DOHH2 (cell line): ENCODE measurements around the gene PICALM.

ENCODE experiments used
- H3F3A ChIP-seq: fragments of 200-600 bp; sonication (generic), shearing (Covaris generic); 2 replicates; pipeline ENCODE4 v1.6.0; 2016; ENCODE audit warnings: antibody characterized with exemption, mild to moderate bottlenecking; ENCODE audit not compliant: control insufficient read depth, insufficient read depth
- H3K27ac ChIP-seq: fragments of 200-600 bp; sonication (generic); 2 replicates; pipeline ENCODE4 v1.5.1; 2014; ENCODE audit warnings: low read depth, mild to moderate bottlenecking, low read length, moderate library complexity
- H3K27me3 ChIP-seq: fragments of 200-600 bp; sonication (generic); 2 replicates; pipeline ENCODE4 v1.6.1; 2014; ENCODE audit warnings: mild to moderate bottlenecking, low read length, mixed read lengths; ENCODE audit not compliant: control insufficient read depth
- H3K36me3 ChIP-seq: fragments of 200-600 bp; sonication (generic); 2 replicates; pipeline ENCODE4 v1.6.1; 2014; ENCODE audit warnings: mild to moderate bottlenecking, low read length, moderate library complexity, mixed read lengths; ENCODE audit not compliant: control insufficient read depth
- H3K4me1 ChIP-seq: fragments of 200-600 bp; sonication (generic); 2 replicates; pipeline ENCODE4 v1.6.1; 2014; ENCODE audit warnings: mild to moderate bottlenecking, low read length, mixed read lengths; ENCODE audit not compliant: control insufficient read depth
- H3K4me2 ChIP-seq: fragments of 200-600 bp; sonication (generic); 2 replicates; pipeline ENCODE4 v1.6.0; 2014; ENCODE audit warnings: mild to moderate bottlenecking, low read length, moderate library complexity
- H3K4me3 ChIP-seq: fragments of 200-600 bp; sonication (generic); 2 replicates; pipeline ENCODE4 v1.5.1; 2014; ENCODE audit warnings: mild to moderate bottlenecking, low read length, mixed read lengths
- H3K79me2 ChIP-seq: fragments of 200-600 bp; sonication (generic); 2 replicates; pipeline ENCODE4 v1.6.1; 2014; ENCODE audit warnings: mild to moderate bottlenecking, low read length, mixed read lengths; ENCODE audit not compliant: control insufficient read depth
- H3K9me2 ChIP-seq: fragments of 200-600 bp; sonication (generic); replicated peaks from 2 replicates; pipeline ENCODE4 v1.6.1; 2014; ENCODE audit warnings: mild to moderate bottlenecking, low read length, mixed read lengths; ENCODE audit not compliant: control insufficient read depth
- H3K9me3 ChIP-seq: fragments of 200-600 bp; sonication (generic); 2 replicates; pipeline ENCODE4 v1.6.1; 2014; ENCODE audit warnings: antibody characterized with exemption, low read length, mixed read lengths; ENCODE audit not compliant: control insufficient read depth, insufficient read depth
- H4K20me1 ChIP-seq: fragments of 200-600 bp; sonication (generic); 2 replicates; pipeline ENCODE4 v1.6.0; 2014; ENCODE audit warnings: low read depth, mild to moderate bottlenecking, antibody characterized with exemption, low read length, moderate library complexity; ENCODE audit not compliant: control insufficient read depth, insufficient read depth
- EZH2phosphoT487 ChIP-seq: fragments of 200-600 bp; sonication (generic); IDR thresholded peaks from 2 replicates; pipeline ENCODE4 v1.6.1; 2017; ENCODE audit warnings: borderline replicate concordance, mild to moderate bottlenecking, antibody characterized with exemption, low read length, moderate library complexity, mixed read lengths
- TF ChIP-seq, protein P1 (sequence below): fragments of 200-600 bp; sonication (generic); IDR thresholded peaks from one replicate; pipeline ENCODE4 v1.5.1; 2014; ENCODE audit warnings: antibody characterized with exemption, mild to moderate bottlenecking, low read depth, low read length; ENCODE audit not compliant: poor library complexity, severe bottlenecking

PICALM gene

GRCh38 chr11:86043765-86044503 lies 24.9 kb downstream of the PICALM start:
- Histone ChIP-seq H3K36me3 (peaks cover 4% of the 10 kb centered on the region; the same call in 1 of the 2 replicates), H3K4me3 (peak overlapping the region; percentile 43), H3K4me1 (peaks cover 52% of the 10 kb centered on the region), H3F3A (peaks cover 11% of the 10 kb centered on the region), H4K20me1 (peaks cover 19% of the 10 kb centered on the region), H3K9me2 (no peaks in the 10 kb centered on the region), H3K9me3 (no peaks in the 10 kb centered on the region), H3K79me2 (peaks cover 100% of the 10 kb centered on the region), H3K27me3 (no peaks in the 10 kb centered on the region), H3K4me2 (peak overlapping the region; percentile 59), H3K27ac (peak overlapping the region; percentile 20; the same call in 1 of the 2 replicates)
- TF ChIP-seq, protein P1, sequence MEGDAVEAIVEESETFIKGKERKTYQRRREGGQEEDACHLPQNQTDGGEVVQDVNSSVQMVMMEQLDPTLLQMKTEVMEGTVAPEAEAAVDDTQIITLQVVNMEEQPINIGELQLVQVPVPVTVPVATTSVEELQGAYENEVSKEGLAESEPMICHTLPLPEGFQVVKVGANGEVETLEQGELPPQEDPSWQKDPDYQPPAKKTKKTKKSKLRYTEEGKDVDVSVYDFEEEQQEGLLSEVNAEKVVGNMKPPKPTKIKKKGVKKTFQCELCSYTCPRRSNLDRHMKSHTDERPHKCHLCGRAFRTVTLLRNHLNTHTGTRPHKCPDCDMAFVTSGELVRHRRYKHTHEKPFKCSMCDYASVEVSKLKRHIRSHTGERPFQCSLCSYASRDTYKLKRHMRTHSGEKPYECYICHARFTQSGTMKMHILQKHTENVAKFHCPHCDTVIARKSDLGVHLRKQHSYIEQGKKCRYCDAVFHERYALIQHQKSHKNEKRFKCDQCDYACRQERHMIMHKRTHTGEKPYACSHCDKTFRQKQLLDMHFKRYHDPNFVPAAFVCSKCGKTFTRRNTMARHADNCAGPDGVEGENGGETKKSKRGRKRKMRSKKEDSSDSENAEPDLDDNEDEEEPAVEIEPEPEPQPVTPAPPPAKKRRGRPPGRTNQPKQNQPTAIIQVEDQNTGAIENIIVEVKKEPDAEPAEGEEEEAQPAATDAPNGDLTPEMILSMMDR = no peak
- TF ChIP-seq EZH2phosphoT487 = no peak

DNA sequence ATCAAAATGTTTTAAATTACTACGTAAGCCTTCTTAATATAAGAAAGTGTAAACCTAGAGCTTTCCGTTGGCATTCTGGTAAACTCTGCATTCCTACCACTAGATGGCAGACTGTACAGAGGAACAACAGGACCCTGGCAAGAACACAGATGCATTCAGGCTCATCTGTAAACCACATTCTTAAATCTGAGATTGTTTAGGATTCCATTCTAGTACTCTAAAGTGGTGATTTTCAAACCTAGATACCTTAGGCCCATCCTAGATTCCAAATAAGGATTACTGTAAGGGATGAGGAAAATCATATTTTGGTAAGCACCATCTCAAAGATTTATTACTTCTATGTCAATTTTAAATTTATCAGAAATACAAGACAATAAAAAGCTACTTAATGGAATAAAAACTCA lies 26.9 kb downstream of the PICALM start:
- Histone ChIP-seq H3K27ac (no peak overlapping the region), H4K20me1 (peaks cover 15% of the 10 kb centered on the region), H3F3A (peaks cover 11% of the 10 kb centered on the region), H3K4me3 (no peak overlapping the region), H3K4me2 (peak overlapping the region; percentile 17; the same call in 1 of the 2 replicates), H3K36me3 (peaks cover 4% of the 10 kb centered on the region; the same call in 1 of the 2 replicates), H3K9me3 (no peaks in the 10 kb centered on the region), H3K9me2 (no peaks in the 10 kb centered on the region), H3K79me2 (peaks cover 95% of the 10 kb centered on the region), H3K4me1 (peaks cover 46% of the 10 kb centered on the region), H3K27me3 (no peaks in the 10 kb centered on the region)
- no peak for TF ChIP-seq EZH2phosphoT487
- TF ChIP-seq, protein P1 = peak; percentile 92

- no peaks in the 10 kb centered on the region for H3K9me2 ChIP-seq
Measured at GRCh38 chr11:86040919-86041850, 27.7 kb downstream of the PICALM start.

More at GRCh38 chr11:86040919-86041850, 27.7 kb downstream of the PICALM start:
- H3K27me3 ChIP-seq = no peaks in the 10 kb centered on the region
- H3K4me3 ChIP-seq = no peak overlapping the region
- no peak overlapping the region for H3K27ac ChIP-seq
- no peaks in the 10 kb centered on the region for H3K9me3 ChIP-seq
- peaks cover 15% of the 10 kb centered on the region for H4K20me1 ChIP-seq
- TF ChIP-seq EZH2phosphoT487 = no peak
- TF ChIP-seq, protein P1 = no peak
- peaks cover 11% of the 10 kb centered on the region for H3F3A ChIP-seq
- peak overlapping the region; percentile 17; the same call in 1 of the 2 replicates for H3K4me2 ChIP-seq
- H3K79me2 ChIP-seq = peaks cover 93% of the 10 kb centered on the region
- peaks cover 42% of the 10 kb centered on the region for H3K4me1 ChIP-seq
- H3K36me3 ChIP-seq = peaks cover 4% of the 10 kb centered on the region; the same call in 1 of the 2 replicates
